ENCODE measurements around the gene HEY2.
A peak's percentile ranks its signal among the peaks of the same experiment; 100 is the strongest.
"Not testable (repeated sequence)": the region's sequence is repeated elsewhere in the genome, so short reads cannot be mapped to it uniquely, and the experiment has no call there.

The HEY2 gene

GRCh38 chr6:125769147-125769783 lies 19.8 kb downstream of the HEY2 start:
- no peak for DNase-seq (ENCODE audit: low read depth)

GRCh38 chr6:125773387-125774341 lies 24.2 kb downstream of the HEY2 start:
- no peak for DNase-seq (ENCODE audit: low read depth)

GRCh38 chr6:125776107-125776826 lies 26.8 kb downstream of the HEY2 start:
- not testable (repeated sequence) for DNase-seq (ENCODE audit: low read depth)

GRCh38 chr6:125779924-125780539 lies 30.6 kb downstream of the HEY2 start:
- peak; percentile 94 for DNase-seq (ENCODE audit: low read depth)

- peak; percentile 91 for DNase-seq (ENCODE audit: low read depth)
Observed at GRCh38 chr6:125780540-125781313, 31.3 kb downstream of the HEY2 start.

- DNase-seq (ENCODE audit: low read depth), result no peak
Observed at GRCh38 chr6:125781314-125781868, 32.0 kb downstream of the HEY2 start.

GRCh38 chr6:125784365-125784764 lies 34.9 kb downstream of the HEY2 start:
- no peak for DNase-seq (ENCODE audit: low read depth)

- DNase-seq (ENCODE audit: low read depth), result no peak
Observed at GRCh38 chr6:125787791-125788190, 38.4 kb downstream of the HEY2 start.

GRCh38 chr6:125789167-125789566 lies 39.7 kb downstream of the HEY2 start:
- DNase-seq (ENCODE audit: low read depth), result no peak

GRCh38 chr6:125789576-125790357 lies 40.3 kb downstream of the HEY2 start:
- DNase-seq (ENCODE audit: low read depth), result no peak

GRCh38 chr6:125790358-125791150 lies 41.1 kb downstream of the HEY2 start, which contains the start of gene NCOA7:
Gene NCOA7, plus strand, starts transcription at chr6:125790960. Its CDS starts 24,395 bp downstream, at chr6:125815355.
- DNase-seq (ENCODE audit: low read depth), result no peak

- DNase-seq (ENCODE audit: low read depth), result no peak
Observed at GRCh38 chr6:125791151-125791819, 41.9 kb downstream of the HEY2 start.

- no peak for DNase-seq (ENCODE audit: low read depth)
Observed at GRCh38 chr6:125791820-125792165, 42.4 kb downstream of the HEY2 start.

- DNase-seq (ENCODE audit: low read depth), result no peak
Observed at GRCh38 chr6:125792172-125792571, 42.7 kb downstream of the HEY2 start.

GRCh38 chr6:125792680-125793079 lies 43.2 kb downstream of the HEY2 start:
- DNase-seq (ENCODE audit: low read depth), result no peak

GRCh38 chr6:125793280-125793679 lies 43.8 kb downstream of the HEY2 start:
- no peak for DNase-seq (ENCODE audit: low read depth)

- DNase-seq (ENCODE audit: low read depth), result no peak
Observed at GRCh38 chr6:125793863-125794262, 44.4 kb downstream of the HEY2 start.

GRCh38 chr6:125794342-125795137 lies 45.1 kb downstream of the HEY2 start:
- DNase-seq (ENCODE audit: low read depth), result no peak

Data from fibroblast of the conjunctiva (primary cell).